HG03139 (cell line): Measurements from ENCODE around the gene GABRB1.
A peak's percentile ranks its signal among the peaks of the same experiment; 100 is the strongest.

Experiments
- ATAC-seq: cut with Tn5 transposase; IDR thresholded peaks from one replicate; pipeline ENCODE4 v1.9.1; 2021; ENCODE audit not compliant: unreplicated experiment

The GABRB1 gene

GRCh38 chr4:47463235-47463956 is 432.0 kb downstream of the GABRB1 start, which contains the start of gene COMMD8:
COMMD8 (minus strand) TSS chr4:47463702; CDS start chr4:47463651, 51 bp downstream.
- ATAC-seq = peak; percentile 88

GRCh38 chr4:47465004-47465403 is 433.6 kb downstream of the GABRB1 start:
- ATAC-seq = peak; percentile 23

GRCh38 chr4:47466056-47466785 is 434.9 kb downstream of the GABRB1 start:
- no peak for ATAC-seq

GRCh38 chr4:47468706-47469365 is 437.5 kb downstream of the GABRB1 start:
- ATAC-seq = no peak

- no peak for ATAC-seq
Measured at GRCh38 chr4:47469951-47470350, 438.6 kb downstream of the GABRB1 start.

GRCh38 chr4:47471064-47471463 is 439.7 kb downstream of the GABRB1 start:
- ATAC-seq = no peak

- ATAC-seq = no peak
Measured at GRCh38 chr4:47471591-47471990, 440.2 kb downstream of the GABRB1 start.

GRCh38 chr4:47473141-47473750 is 441.9 kb downstream of the GABRB1 start:
- no peak for ATAC-seq

GRCh38 chr4:47474799-47475198 is 443.4 kb downstream of the GABRB1 start:
- ATAC-seq = no peak

GRCh38 chr4:47475411-47475810 is 444.0 kb downstream of the GABRB1 start:
- no peak for ATAC-seq
